H9 (cell line): ENCODE data around the gene PLCXD1. TPM values are rescaled to one million over a fixed set of nuclear protein-coding genes. Genes with fewer than 3 reads are reported as not detected.

Experiments used
- DNase-seq: peaks from one replicate; pipeline ENCODE4 v3.0.0-alpha.2; 2017
- H2AFZ ChIP-seq: one replicate; pipeline ENCODE4 v1.6.1; 2013; ENCODE audit warnings: mild to moderate bottlenecking, low read length, control low read depth, moderate library complexity
- H2AK5ac ChIP-seq: 2 replicates; pipeline ENCODE4 v1.6.1; 2013; ENCODE audit warnings: low read length, control low read depth, mixed read lengths; ENCODE audit not compliant: insufficient read length
- H2BK120ac ChIP-seq: one replicate; pipeline ENCODE4 v1.6.1; 2013; ENCODE audit warnings: low read depth, mild to moderate bottlenecking, low read length, control low read depth, inconsistent platforms; ENCODE audit not compliant: poor library complexity, severe bottlenecking
- H2BK12ac ChIP-seq: 2 replicates; pipeline ENCODE4 v1.6.1; 2013; ENCODE audit warnings: low read length, control low read depth, mixed read lengths, low read depth; ENCODE audit not compliant: insufficient read length
- H2BK15ac ChIP-seq: 2 replicates; pipeline ENCODE4 v1.6.1; 2013; ENCODE audit warnings: low read depth, low read length, control low read depth
- H2BK20ac ChIP-seq: one replicate; pipeline ENCODE4 v1.6.1; 2013; ENCODE audit warnings: low read depth, mild to moderate bottlenecking, low read length, control low read depth, inconsistent platforms; ENCODE audit not compliant: poor library complexity, severe bottlenecking
- H2BK5ac ChIP-seq: 2 replicates; pipeline ENCODE4 v1.6.1; 2013; ENCODE audit warnings: low read length, control low read depth, mixed read lengths; ENCODE audit not compliant: insufficient read length
- H3K14ac ChIP-seq: 2 replicates; pipeline ENCODE4 v1.6.1; 2013; ENCODE audit warnings: low read length, control low read depth; ENCODE audit not compliant: insufficient read depth
- H3K18ac ChIP-seq: 2 replicates; pipeline ENCODE4 v1.6.1; 2013; ENCODE audit warnings: low read depth, mild to moderate bottlenecking, mixed read lengths, low read length, control low read depth; ENCODE audit not compliant: insufficient read length
- H3K23ac ChIP-seq: 2 replicates; pipeline ENCODE4 v1.6.1; 2013; ENCODE audit warnings: low read length, control low read depth, mixed read lengths, low read depth; ENCODE audit not compliant: insufficient read length
- H3K23me2 ChIP-seq: 2 replicates; pipeline ENCODE4 v1.6.1; 2013; ENCODE audit warnings: low read depth, mild to moderate bottlenecking, mixed read lengths, low read length, control low read depth; ENCODE audit not compliant: insufficient read length, poor library complexity, severe bottlenecking
- H3K27ac ChIP-seq: 2 replicates; pipeline ENCODE4 v1.5.1; 2013; ENCODE audit warnings: low read length, control low read depth, mixed read lengths, low read depth; ENCODE audit not compliant: insufficient read length
- H3K27me3 ChIP-seq: 2 replicates; pipeline ENCODE4 v1.6.1; 2013; ENCODE audit warnings: low read length, control low read depth, inconsistent platforms; ENCODE audit not compliant: insufficient read depth
- H3K4ac ChIP-seq: 2 replicates; pipeline ENCODE4 v1.6.1; 2013; ENCODE audit warnings: low read depth, mild to moderate bottlenecking, control low read depth, inconsistent platforms, low read length, moderate library complexity
- H3K4me1 ChIP-seq: 2 replicates; pipeline ENCODE4 v1.6.1; 2013; ENCODE audit warnings: low read length, control low read depth, inconsistent platforms; ENCODE audit not compliant: insufficient read depth
- H3K4me2 ChIP-seq: 2 replicates; pipeline ENCODE4 v1.6.1; 2013; ENCODE audit warnings: low read length, control low read depth, mixed read lengths; ENCODE audit not compliant: insufficient read length, insufficient read depth
- H3K56ac ChIP-seq: 2 replicates; pipeline ENCODE4 v1.6.1; 2013; ENCODE audit warnings: low read depth, mild to moderate bottlenecking, mixed read lengths, low read length, control low read depth; ENCODE audit not compliant: insufficient read length
- H3K79me1 ChIP-seq: 2 replicates; pipeline ENCODE4 v1.6.1; 2013; ENCODE audit warnings: low read depth, mild to moderate bottlenecking, moderate library complexity, low read length, control low read depth, inconsistent platforms; ENCODE audit not compliant: insufficient read depth, poor library complexity, severe bottlenecking
- H3K79me2 ChIP-seq: 2 replicates; pipeline ENCODE4 v1.6.1; 2013; ENCODE audit warnings: low read length, control low read depth, inconsistent platforms; ENCODE audit not compliant: insufficient read depth
- H3K9ac ChIP-seq: 2 replicates; pipeline ENCODE4 v1.6.1; 2013; ENCODE audit warnings: low read length, control low read depth, mixed read lengths; ENCODE audit not compliant: insufficient read length; ENCODE audit errors: extremely low read depth
- H3K9me3 ChIP-seq: one replicate; pipeline ENCODE4 v1.6.1; 2013; ENCODE audit warnings: low read depth, low read length, inconsistent platforms; ENCODE audit not compliant: control insufficient read depth
- H3T11ph ChIP-seq: one replicate; pipeline ENCODE4 v1.6.1; 2013; ENCODE audit warnings: mild to moderate bottlenecking, low read length, control low read depth, inconsistent platforms
- H4K20me1 ChIP-seq: one replicate; pipeline ENCODE4 v1.6.1; 2013; ENCODE audit not compliant: control insufficient read depth, insufficient read length, insufficient read depth
- H4K5ac ChIP-seq: 2 replicates; pipeline ENCODE4 v1.6.1; 2013; ENCODE audit warnings: low read depth, mild to moderate bottlenecking, mixed read lengths, low read length, control low read depth; ENCODE audit not compliant: insufficient read length
- H4K8ac ChIP-seq: replicated peaks from 2 replicates; pipeline ENCODE4 v1.6.1; 2013; ENCODE audit warnings: low read length, control low read depth, mixed read lengths, low read depth; ENCODE audit not compliant: insufficient read length
- H4K91ac ChIP-seq: 2 replicates; pipeline ENCODE4 v1.6.1; 2013; ENCODE audit warnings: low read depth, mild to moderate bottlenecking, moderate library complexity, mixed read lengths, low read length, control low read depth; ENCODE audit not compliant: insufficient read length
- H3K27ac Mint-ChIP-seq, 3 experiments: 2 replicates in 2 of 3; 3 replicates in 1 of 3; pipeline ENCODE4 v1.8.0; 2020 to 2021; ENCODE audit warnings: mixed read lengths in 3 of 3, mild to moderate bottlenecking in 1 of 3, moderate library complexity in 1 of 3
- H3K27me3 Mint-ChIP-seq: 2 replicates; pipeline ENCODE4 v1.8.0; 2021; ENCODE audit warnings: low read depth, mild to moderate bottlenecking, moderate library complexity, mixed read lengths
- H3K36me3 Mint-ChIP-seq, 3 experiments: 2 replicates in 2 of 3; 3 replicates in 1 of 3; pipeline ENCODE4 v1.8.0; 2020 to 2021; ENCODE audit warnings: low read depth in 3 of 3, mixed read lengths in 3 of 3; ENCODE audit not compliant: insufficient read depth in 1 of 3
- H3K4me1 Mint-ChIP-seq, 2 experiments: 2 replicates each; pipeline ENCODE4 v1.8.0; 2020; ENCODE audit warnings: mixed read lengths in 2 of 2
- H3K4me3 Mint-ChIP-seq, 2 experiments: 2 replicates in 1 of 2; 3 replicates in 1 of 2; pipeline ENCODE4 v1.8.0; 2020 to 2021; ENCODE audit warnings: mild to moderate bottlenecking in 2 of 2, mixed read lengths in 2 of 2, moderate library complexity in 1 of 2
- H3K9me3 Mint-ChIP-seq, 2 experiments: 2 replicates in 1 of 2; 3 replicates in 1 of 2; pipeline ENCODE4 v1.8.0; 2020; ENCODE audit warnings: mild to moderate bottlenecking in 2 of 2, mixed read lengths in 2 of 2, moderate library complexity in 1 of 2
- CTCF ChIP-seq: fragments of 200-600 bp; sonication (generic); conservative IDR thresholded peaks from 3 replicates; pipeline ENCODE4 v1.8.0; 2021; ENCODE audit warnings: antibody characterized with exemption, mild to moderate bottlenecking
- WGBS: extraction: QIAGEN DNeasy Blood & Tissue Kit; methylation state at CpG from one replicate; pipeline ENCODE4 v1.1.7; 2013; ENCODE audit warnings: missing lambda C conversion rate, low lambda C conversion rate, mixed read lengths; ENCODE audit not compliant: insufficient read length; ENCODE audit errors: extremely low coverage; 5-methylcytosine and 5-hydroxymethylcytosine counted together
- total RNA-seq: library from RNA; stranded (reverse); gene quantifications from 2 replicates; pipeline ENCODE4 v1.2.1, GENCODE V29; 2021

Gene PLCXD1
- total RNA-seq, 1 experiment from 2014 or later, result 96.5 TPM

- Histone ChIP-seq H3K18ac (no peak overlapping the region), H4K20me1 (no peaks in the 10 kb centered on the region), H2BK120ac (no peak overlapping the region), H3K23me2 (no peaks in the 10 kb centered on the region), H2AK5ac (no peak overlapping the region), H3K79me2 (no peaks in the 10 kb centered on the region), H3K4ac (no peak overlapping the region), H3K27ac (no peak overlapping the region), H3K56ac (no peak overlapping the region), H4K91ac (no peak overlapping the region), H3T11ph (no peak overlapping the region), H4K8ac (no peak overlapping the region), H2BK5ac (no peak overlapping the region), H3K79me1 (no peaks in the 10 kb centered on the region), H3K23ac (no peak overlapping the region), H2AFZ (no peak overlapping the region), H3K9ac (no peak overlapping the region), H2BK12ac (no peak overlapping the region), H2BK15ac (no peak overlapping the region), H3K9me3 (no peaks in the 10 kb centered on the region), H4K5ac (no peak overlapping the region), H3K4me2 (no peak overlapping the region), H3K14ac (no peak overlapping the region), H3K4me1 (no peaks in the 10 kb centered on the region), H3K27me3 (no peaks in the 10 kb centered on the region), H2BK20ac (no peak overlapping the region)
- no peak overlapping the region for H3K27ac Mint-ChIP-seq
- no peak for TF ChIP-seq CTCF
- peaks cover 6 to 7% of the 10 kb centered on the region in 2 experiments; a peak in 4 of 5 replicates for H3K9me3 Mint-ChIP-seq
- no peak overlapping the region for H3K4me3 Mint-ChIP-seq
- no peak for DNase-seq
- no CpG with 5 or more reads among the region's 23 CpGs for WGBS
- no peaks in the 10 kb centered on the region; the same call in 1 of the 2 replicates for H3K27me3 Mint-ChIP-seq
- peaks cover 9 to 27% (median 18%) of the 10 kb centered on the region in 3 experiments for H3K36me3 Mint-ChIP-seq
- 0 out of 4 replicates have a peak, but pooled peaks cover 0 to 2% of the 10 kb centered on the region in 2 experiments for H3K4me1 Mint-ChIP-seq
Measured at GRCh38 chrX:332496-332860, 51.3 kb downstream of the PLCXD1 start.
